ENCODE measurements around the gene IL13RA1. TPM values are rescaled to one million over a fixed set of nuclear protein-coding genes. Genes with fewer than 3 reads are reported as not detected.
"Not testable (repeated sequence)": the region's sequence is repeated elsewhere in the genome, so short reads cannot be mapped to it uniquely, and the experiment has no call there.

IL13RA1 gene
- total RNA-seq, 2 donors from 2014 or later: 0.11 to 0.19 TPM

GRCh38 chrX:118717678-118718391, 9.6 kb upstream of the IL13RA1 start:
- peaks cover 0 to 3% of the 10 kb centered on the region in 2 donors for H3K4me1 Mint-ChIP-seq (ENCODE audit: low read depth in 2 of 2)
- no peaks in the 10 kb centered on the region for H3K36me3 Mint-ChIP-seq
- no peak for ATAC-seq
- H3K4me3 Mint-ChIP-seq: no peak overlapping the region
- no peaks in the 10 kb centered on the region for H3K9me3 Mint-ChIP-seq
- H3K27me3 Mint-ChIP-seq: peaks cover 7 to 15% of the 10 kb centered on the region in 2 donors
- no peak overlapping the region for H3K27ac Mint-ChIP-seq
- DNase-seq (ENCODE audit: low spot score): no peak

GRCh38 chrX:118718737-118719136, 8.7 kb upstream of the IL13RA1 start:
- Mint-ChIP-seq H3K27ac (no peak overlapping the region), H3K4me1 (ENCODE audit: low read depth in 2 of 2) (peaks cover 0 to 3% of the 10 kb centered on the region in 2 donors), H3K9me3 (no peaks in the 10 kb centered on the region), H3K27me3 (peaks cover 7 to 16% of the 10 kb centered on the region in 2 donors), H3K36me3 (no peaks in the 10 kb centered on the region), H3K4me3 (no peak overlapping the region)
- ATAC-seq: no peak
- no peak for DNase-seq (ENCODE audit: low spot score)

GRCh38 chrX:118720058-118720707, 7.2 kb upstream of the IL13RA1 start:
- Mint-ChIP-seq H3K4me3 (no peak overlapping the region), H3K27me3 (peaks cover 7 to 19% of the 10 kb centered on the region in 2 donors), H3K27ac (no peak overlapping the region), H3K36me3 (no peaks in the 10 kb centered on the region), H3K9me3 (no peaks in the 10 kb centered on the region), H3K4me1 (ENCODE audit: low read depth in 2 of 2) (peaks cover 3 to 6% of the 10 kb centered on the region in 2 donors)
- ATAC-seq (no peak), DNase-seq (ENCODE audit: low spot score) (no peak)

GRCh38 chrX:118723376-118723775, 4.0 kb upstream of the IL13RA1 start:
- no peaks in the 10 kb centered on the region for H3K9me3 Mint-ChIP-seq
- H3K27me3 Mint-ChIP-seq: peaks cover 10 to 22% of the 10 kb centered on the region in 2 donors
- peaks cover 5 to 9% of the 10 kb centered on the region in 2 donors for H3K4me1 Mint-ChIP-seq (ENCODE audit: low read depth in 2 of 2)
- DNase-seq (ENCODE audit: low spot score) (no peak), ATAC-seq (no peak)
- no peaks in the 10 kb centered on the region for H3K36me3 Mint-ChIP-seq
- no peak overlapping the region for H3K4me3 Mint-ChIP-seq
- no peak overlapping the region for H3K27ac Mint-ChIP-seq

- ATAC-seq (no peak), DNase-seq (ENCODE audit: low spot score) (no peak)
- Mint-ChIP-seq H3K4me3 (no peak overlapping the region), H3K27ac (no peak overlapping the region), H3K36me3 (no peaks in the 10 kb centered on the region), H3K4me1 (ENCODE audit: low read depth in 2 of 2) (peaks cover 5 to 9% of the 10 kb centered on the region in 2 donors), H3K27me3 (peaks cover 16 to 23% of the 10 kb centered on the region in 2 donors), H3K9me3 (no peaks in the 10 kb centered on the region)
These were observed 3.0 kb upstream of the IL13RA1 start for GRCh38 chrX:118724365-118724764.

- Mint-ChIP-seq H3K4me1 (ENCODE audit: low read depth in 2 of 2) (peaks cover 5 to 9% of the 10 kb centered on the region in 2 donors), H3K4me3 (no peak overlapping the region), H3K9me3 (no peaks in the 10 kb centered on the region), H3K27me3 (peaks cover 16 to 23% of the 10 kb centered on the region in 2 donors), H3K36me3 (no peaks in the 10 kb centered on the region), H3K27ac (no peak overlapping the region)
- ATAC-seq (no peak), DNase-seq (ENCODE audit: low spot score) (no peak)
These were observed 2.6 kb upstream of the IL13RA1 start for GRCh38 chrX:118724775-118725174.

GRCh38 chrX:118726396-118726795, 1.0 kb upstream of the IL13RA1 start:
- Mint-ChIP-seq H3K9me3 (no peaks in the 10 kb centered on the region), H3K4me3 (peak overlapping the region; percentile 31), H3K4me1 (ENCODE audit: low read depth in 2 of 2) (peaks cover 5 to 9% of the 10 kb centered on the region in 2 donors), H3K27me3 (peaks cover 24 to 28% of the 10 kb centered on the region in 2 donors), H3K27ac (no peak overlapping the region), H3K36me3 (no peaks in the 10 kb centered on the region)
- ATAC-seq: no peak
- no peak for DNase-seq (ENCODE audit: low spot score)

- H3K27me3 Mint-ChIP-seq: peaks cover 28 to 29% of the 10 kb centered on the region in 2 donors
- no peaks in the 10 kb centered on the region for H3K9me3 Mint-ChIP-seq
- no peak for DNase-seq (ENCODE audit: low spot score)
- no peak overlapping the region for H3K27ac Mint-ChIP-seq
- peak overlapping the region; percentile 48 for H3K4me3 Mint-ChIP-seq
- ATAC-seq: peak in 1 of 2 donors; percentile 33
- H3K36me3 Mint-ChIP-seq: no peaks in the 10 kb centered on the region
- H3K4me1 Mint-ChIP-seq (ENCODE audit: low read depth in 2 of 2): peaks cover 5 to 9% of the 10 kb centered on the region in 2 donors
These were observed 407 bp downstream of the IL13RA1 start for GRCh38 chrX:118727686-118728339.

GRCh38 chrX:118729042-118729652, 1.7 kb downstream of the IL13RA1 start:
- H3K4me3 Mint-ChIP-seq: no peak overlapping the region
- no peaks in the 10 kb centered on the region for H3K9me3 Mint-ChIP-seq
- H3K27ac Mint-ChIP-seq: no peak overlapping the region
- ATAC-seq: no peak
- peaks cover 5 to 9% of the 10 kb centered on the region in 2 donors for H3K4me1 Mint-ChIP-seq (ENCODE audit: low read depth in 2 of 2)
- no peaks in the 10 kb centered on the region for H3K36me3 Mint-ChIP-seq
- no peak for DNase-seq (ENCODE audit: low spot score)
- H3K27me3 Mint-ChIP-seq: peaks cover 27 to 28% of the 10 kb centered on the region in 2 donors

GRCh38 chrX:118730500-118731247, 3.3 kb downstream of the IL13RA1 start:
- peaks cover 3 to 14% of the 10 kb centered on the region in 2 donors for H3K4me1 Mint-ChIP-seq (ENCODE audit: low read depth in 2 of 2)
- DNase-seq (ENCODE audit: low spot score) (no peak), ATAC-seq (no peak)
- H3K27ac Mint-ChIP-seq: no peak overlapping the region
- peaks cover 6% of the 10 kb centered on the region for H3K36me3 Mint-ChIP-seq
- H3K4me3 Mint-ChIP-seq: no peak overlapping the region
- H3K9me3 Mint-ChIP-seq: no peaks in the 10 kb centered on the region
- peaks cover 28 to 36% of the 10 kb centered on the region in 2 donors for H3K27me3 Mint-ChIP-seq

GRCh38 chrX:118732551-118732950, 5.1 kb downstream of the IL13RA1 start:
- H3K4me3 Mint-ChIP-seq; DNase-seq (ENCODE audit: low spot score); H3K27ac Mint-ChIP-seq; H3K9me3 Mint-ChIP-seq; ATAC-seq; H3K36me3 Mint-ChIP-seq: not testable (repeated sequence)
- H3K4me1 Mint-ChIP-seq (ENCODE audit: low read depth in 2 of 2): peaks cover 4 to 18% of the 10 kb centered on the region in 2 donors
- peaks cover 35 to 36% of the 10 kb centered on the region in 2 donors for H3K27me3 Mint-ChIP-seq

- peak in 1 of 2 donors; percentile 52 for ATAC-seq
- peaks cover 6% of the 10 kb centered on the region for H3K36me3 Mint-ChIP-seq
- peaks cover 4 to 18% of the 10 kb centered on the region in 2 donors for H3K4me1 Mint-ChIP-seq (ENCODE audit: low read depth in 2 of 2)
- peaks cover 28 to 29% of the 10 kb centered on the region in 2 donors for H3K27me3 Mint-ChIP-seq
- H3K27ac Mint-ChIP-seq: no peak overlapping the region
- peak overlapping the region; percentile 41 for H3K4me3 Mint-ChIP-seq
- no peaks in the 10 kb centered on the region for H3K9me3 Mint-ChIP-seq
- DNase-seq (ENCODE audit: low spot score): no peak
These were observed 7.5 kb downstream of the IL13RA1 start for GRCh38 chrX:118734909-118735308.

GRCh38 chrX:118736394-118737010, 9.1 kb downstream of the IL13RA1 start:
- H3K4me3 Mint-ChIP-seq: peak overlapping the region; percentile 48

More at GRCh38 chrX:118736394-118737010, 9.1 kb downstream of the IL13RA1 start:
- no peak for DNase-seq (ENCODE audit: low spot score)
- Mint-ChIP-seq H3K36me3 (peaks cover 6% of the 10 kb centered on the region), H3K4me1 (ENCODE audit: low read depth in 2 of 2) (peaks cover 4 to 18% of the 10 kb centered on the region in 2 donors), H3K27me3 (peaks cover 17 to 22% of the 10 kb centered on the region in 2 donors), H3K9me3 (no peaks in the 10 kb centered on the region), H3K27ac (no peak overlapping the region)
- ATAC-seq: peak in 1 of 2 donors; percentile 44

Measured in natural killer cell treated with Interleukin-12 subunit alpha and Interleukin-12 subunit beta and Interleukin-15 and Interleukin-18, amount 100 ng/mL, for 72 hours (primary cell).